Measurements from ENCODE around the gene MAMSTR. TPM values are rescaled to one million over a fixed set of nuclear protein-coding genes. Genes with fewer than 3 reads are reported as not detected.
A peak's percentile ranks its signal among the peaks of the same experiment; 100 is the strongest.
"Not testable (repeated sequence)": the region's sequence is repeated elsewhere in the genome, so short reads cannot be mapped to it uniquely, and the experiment has no call there.

MAMSTR gene
- total and polyA plus RNA-seq, 8 donors = 0.46 to 3.6 (median 1.5) TPM; not detected in 3

GRCh38 chr19:48696353-48697010, 23.0 kb downstream of the MAMSTR start:
- Histone ChIP-seq H3K4me3 (peak overlapping the region; percentile 40 to 58 (median 47)), H3K4me1 (peaks cover 17 to 36% (median 26%) of the 10 kb centered on the region in 4 donors), H3K27ac (peak overlapping the region; percentile 86 to 94 (median 88)), H3K9me3 (no peaks in the 10 kb centered on the region), H3K36me3 (peaks cover 0 to 11% (median 8%) of the 10 kb centered on the region in 4 donors), H3K27me3 (peaks cover 0 to 23% (median 8%) of the 10 kb centered on the region in 3 donors)
- DNase-seq = peak; percentile 47 to 62
- TF ChIP-seq POLR2AphosphoS5 (IDR thresholded peaks at IDR 0.05) = no peak
- TF ChIP-seq EP300 (IDR thresholded peaks at IDR 0.05) = no peak
- TF ChIP-seq POLR2A (IDR thresholded peaks at IDR 0.05) = no peak
- no peak for TF ChIP-seq CTCF (IDR thresholded peaks at IDR 0.05)
- WGBS, 5 donors = 4 to 6% (median 4%) methylated on average over 31 to 34 of the region's 34 CpGs
- intact Hi-C loops (cut with DNase I; ENCODE audit: low total_unique reads) = no loop called here

- Histone ChIP-seq H3K27me3 (peaks cover 0 to 23% (median 8%) of the 10 kb centered on the region in 3 donors), H3K4me1 (peaks cover 17 to 36% (median 26%) of the 10 kb centered on the region in 4 donors), H3K4me3 (peak within 1 kb of the TSS; percentile 40 to 58 (median 47)), H3K27ac (peak within 1 kb of the TSS; percentile 86 to 94 (median 88)), H3K9me3 (no peaks in the 10 kb centered on the region), H3K36me3 (peaks cover 0 to 5% (median 1%) of the 10 kb centered on the region in 4 donors)
- WGBS, 5 donors = 17 to 31% (median 22%) methylated on average over 13 to 16 of the region's 16 CpGs
- TF ChIP-seq CTCF (IDR thresholded peaks at IDR 0.05) = no peak
- TF ChIP-seq EP300 (IDR thresholded peaks at IDR 0.05) = no peak
- peak in 2 of 3 donors; percentile 95 for TF ChIP-seq POLR2AphosphoS5 (IDR thresholded peaks at IDR 0.05)
- TF ChIP-seq POLR2A (IDR thresholded peaks at IDR 0.05) = peak in 2 of 4 donors; percentile 59 to 93
- intact Hi-C loops (cut with DNase I; ENCODE audit: low total_unique reads) = no loop called here
- DNase-seq = peak; percentile 90 to 92
Measured at GRCh38 chr19:48695743-48696352, 23.7 kb downstream of the MAMSTR start, which contains the start of gene FUT2. Gene FUT2 (plus strand): TSS chr19:48695971. CDS start chr19:48702957, 6,986 bp downstream.

GRCh38 chr19:48693629-48694028, 25.9 kb downstream of the MAMSTR start:
- H3K4me3 ChIP-seq; DNase-seq; intact Hi-C loops (cut with DNase I; ENCODE audit: low total_unique reads); H3K36me3 ChIP-seq; H3K9me3 ChIP-seq: not testable (repeated sequence)
- peaks cover 0 to 23% (median 8%) of the 10 kb centered on the region in 3 donors for H3K27me3 ChIP-seq
- peaks cover 13 to 44% (median 25%) of the 10 kb centered on the region in 4 donors for H3K4me1 ChIP-seq
- peak overlapping the region in 1 of 5 donors; percentile 88 for H3K27ac ChIP-seq
- 86 to 94% (median 88%) methylated on average over 9 of the region's 9 CpGs for WGBS, 5 donors

- peak in 1 of 2 donors; percentile 55 for DNase-seq
- intact Hi-C loops (cut with DNase I; ENCODE audit: low total_unique reads) = no loop called here
- no peak overlapping the region for H3K4me3 ChIP-seq
- H3K27ac ChIP-seq = peak overlapping the region in 3 of 5 donors; percentile 46 to 51 (median 50)
- 22 to 43% (median 37%) methylated on average over 7 of the region's 7 CpGs for WGBS, 5 donors
- H3K4me1 ChIP-seq = peaks cover under 1 to 26% (median 16%) of the 10 kb centered on the region in 4 donors
- TF ChIP-seq CTCF (IDR thresholded peaks at IDR 0.05) = no peak
- no peak for TF ChIP-seq EP300 (IDR thresholded peaks at IDR 0.05)
- TF ChIP-seq POLR2AphosphoS5 (IDR thresholded peaks at IDR 0.05) = no peak
- TF ChIP-seq POLR2A (IDR thresholded peaks at IDR 0.05) = no peak
- no peaks in the 10 kb centered on the region for H3K9me3 ChIP-seq
- no peaks in the 10 kb centered on the region for H3K27me3 ChIP-seq
- no peaks in the 10 kb centered on the region for H3K36me3 ChIP-seq
Measured at GRCh38 chr19:48689449-48689848, 30.1 kb downstream of the MAMSTR start.

Measured in stomach (tissue), 9 donors.